GM12878 (cell line): ENCODE data around the gene RAP1A. TPM values are rescaled to one million over a fixed set of nuclear protein-coding genes. Genes with fewer than 3 reads are reported as not detected.

Experiments
- ATAC-seq: fragments of 200-7000 bp; cut with Tn5 transposase; 3 replicates; pipeline ENCODE4 v1.9.1; 2020; ENCODE audit warnings: mild to moderate bottlenecking, moderate library complexity
- BruUV-seq: library from RNA; stranded (reverse); fragments of 400-500 nt; replicated peaks from 2 replicates; lab custom pipeline; 2021; lab: Mats Ljungman, UMichigan
- CTCF ChIA-PET: fragments of 300-600 bp; sonication (Branson Sonifier 250); formaldehyde crosslinking; extraction: SDS; loops from one replicate; lab custom pipeline; 2021; ENCODE audit warnings: inconsistent platforms; lab: Yijun Ruan, JAX
- POLR2A ChIA-PET: fragments of 350-600 bp; formaldehyde crosslinking; extraction: SDS; loops from one replicate; lab custom pipeline; 2021; ENCODE audit warnings: inconsistent platforms; lab: Charles Lee
- RAD21 ChIA-PET: fragments of 300-600 bp; sonication (Branson Sonifier 250); formaldehyde crosslinking; loops from one replicate; lab custom pipeline; 2023; ENCODE audit warnings: antibody characterized with exemption; ENCODE audit not compliant: unreplicated experiment; lab: Charles Lee
- SMC1A ChIA-PET: fragments of 300-600 bp; sonication (Branson Sonifier 250); formaldehyde crosslinking; loops from one replicate; lab custom pipeline; 2023; ENCODE audit not compliant: unreplicated experiment, uncharacterized antibody; lab: Charles Lee
- DNase-seq: peaks from one replicate; pipeline ENCODE4 v3.0.0-alpha.2; 2011; ENCODE audit warnings: low read depth, low spot score
- FAIRE-seq: peaks from 3 replicates; lab custom pipeline; 2011; peaks lifted over from hg19 to GRCh38; lab: Jason Lieb, UNC
- H2AFZ ChIP-seq: 2 replicates; pipeline ENCODE4 v1.6.0; 2011; ENCODE audit warnings: low read depth, low read length, control low read depth; ENCODE audit not compliant: control insufficient read depth
- H3K27ac ChIP-seq: 2 replicates; pipeline ENCODE4 v1.5.1; 2011; ENCODE audit warnings: control low read depth; ENCODE audit not compliant: control insufficient read depth, insufficient read depth
- H3K27me3 ChIP-seq, 2 experiments: replicated peaks in 1 of 2; 2 replicates each; pipeline versions ENCODE4 v1.6.0 to v1.6.1; 2011; ENCODE audit warnings: low read length in 1 of 2; ENCODE audit not compliant: control insufficient read depth in 2 of 2, insufficient read depth in 2 of 2
- H3K36me3 ChIP-seq, 2 experiments: 2 replicates each; pipeline ENCODE4 v1.5.1; 2011; ENCODE audit warnings: low read length in 1 of 2; ENCODE audit not compliant: control insufficient read depth in 2 of 2, insufficient read depth in 2 of 2
- H3K4me1 ChIP-seq: 2 replicates; pipeline ENCODE4 v1.6.1; 2011; ENCODE audit warnings: mild to moderate bottlenecking, low read length, moderate library complexity, mixed read lengths; ENCODE audit not compliant: control insufficient read depth, insufficient read depth
- H3K4me2 ChIP-seq: 2 replicates; pipeline ENCODE4 v1.6.0; 2011; ENCODE audit warnings: control low read depth; ENCODE audit not compliant: control insufficient read depth, insufficient read depth
- H3K4me3 ChIP-seq: fragments of 200-600 bp; sonication (generic); 2 replicates; pipeline ENCODE4 v1.5.1; 2016
- H3K79me2 ChIP-seq: 2 replicates; pipeline ENCODE4 v1.6.0; 2011; ENCODE audit warnings: low read length; ENCODE audit not compliant: control insufficient read depth, insufficient read depth
- H3K9ac ChIP-seq: 2 replicates; pipeline ENCODE4 v1.8.0; 2011; ENCODE audit warnings: low read length, control low read depth, mixed read lengths; ENCODE audit not compliant: control insufficient read depth, insufficient read depth
- H3K9me3 ChIP-seq: replicated peaks from 3 replicates; pipeline ENCODE4 v1.5.1; 2011; ENCODE audit warnings: mild to moderate bottlenecking, low read length; ENCODE audit not compliant: control insufficient read depth, insufficient read depth
- H4K20me1 ChIP-seq: 2 replicates; pipeline ENCODE4 v1.6.0; 2011; ENCODE audit not compliant: control insufficient read depth, insufficient read depth
- BACH1 ChIP-seq: fragments of 450-650 bp; IDR thresholded peaks from 2 replicates; pipeline ENCODE4 v1.6.1; 2017; ENCODE audit warnings: mild to moderate bottlenecking, borderline replicate concordance
- EP300 ChIP-seq, 2 experiments: fragments of 150-350 bp in 1 of 2; IDR thresholded peaks; 2 replicates each; pipeline ENCODE4 v1.6.1; 2011 to 2012; ENCODE audit warnings: low read depth in 2 of 2, low read length in 2 of 2, borderline replicate concordance in 1 of 2, improper control_type of control experiment in 1 of 2, inconsistent platforms in 1 of 2; ENCODE audit not compliant: control insufficient read depth in 1 of 2
- MEF2A ChIP-seq: IDR thresholded peaks from 2 replicates; pipeline ENCODE4 v1.6.1; 2011; ENCODE audit warnings: low read depth, mild to moderate bottlenecking, low read length, moderate library complexity; ENCODE audit not compliant: insufficient read depth
- NFXL1 ChIP-seq: fragments of 450-650 bp; IDR thresholded peaks from 2 replicates; pipeline ENCODE4 v1.6.1; 2017; ENCODE audit warnings: antibody characterized with exemption, mild to moderate bottlenecking, borderline replicate concordance
- NFYB ChIP-seq: IDR thresholded peaks from 2 replicates; pipeline ENCODE4 v1.6.1; 2011; ENCODE audit warnings: low read depth, mild to moderate bottlenecking, low read length, improper control_type of control experiment, moderate library complexity; ENCODE audit not compliant: insufficient read depth
- RB1 ChIP-seq: fragments of 450-650 bp; formaldehyde crosslinking; IDR thresholded peaks from 2 replicates; pipeline ENCODE4 v1.6.1; 2017; ENCODE audit warnings: mild to moderate bottlenecking, borderline replicate concordance
- RBBP5 ChIP-seq: fragments of 200-600 bp; sonication (generic); conservative IDR thresholded peaks from 2 replicates; pipeline ENCODE4 v1.6.1; 2016
- SIN3A ChIP-seq: IDR thresholded peaks from 2 replicates; pipeline ENCODE4 v1.6.1; 2012; ENCODE audit warnings: low read depth, low read length, improper control_type of control experiment
- SREBF1 ChIP-seq: IDR thresholded peaks from 2 replicates; pipeline ENCODE4 v1.6.1; 2012; ENCODE audit warnings: mild to moderate bottlenecking, low read length
- SUZ12 ChIP-seq: fragments of 200-600 bp; sonication (generic); IDR thresholded peaks from one replicate; pipeline ENCODE4 v1.6.1; 2018; ENCODE audit warnings: antibody characterized with exemption, mild to moderate bottlenecking; ENCODE audit not compliant: unreplicated experiment
- TBL1XR1 ChIP-seq: IDR thresholded peaks from 2 replicates; pipeline ENCODE4 v1.6.1; 2012; ENCODE audit warnings: low read depth, low read length, improper control_type of control experiment
- ZSCAN29 ChIP-seq: fragments of 450-650 bp; IDR thresholded peaks from 2 replicates; pipeline ENCODE4 v1.6.1; 2017; ENCODE audit warnings: mild to moderate bottlenecking, moderate library complexity
- WGBS: methylation state at CpG from one replicate; pipeline ENCODE4 v1.1.6; 2016; ENCODE audit warnings: low lambda C conversion rate; ENCODE audit not compliant: insufficient replicate concordance, insufficient coverage; ENCODE audit errors: missing lambda C conversion rate; 5-methylcytosine and 5-hydroxymethylcytosine counted together
- in situ Hi-C: fragments of 300-500 bp; cut with MboI; formaldehyde crosslinking; loops from 9 replicates; pipeline ENCODE4 v1.14.3; 2018; ENCODE audit warnings: mixed read lengths
- intact Hi-C: fragments of 100-400 bp; cut with micrococcal nuclease; formaldehyde crosslinking; loops from one replicate; pipeline ENCODE4 v1.14.2; 2022; ENCODE audit not compliant: unreplicated experiment
- polyA plus RNA-seq, 11 experiments: library from polyadenylated mRNA; depleted of rRNA in 4 of 11; unstranded in 6 of 11; stranded (reverse) in 5 of 11; fragments of >200 nt; fragmentation: Nextera tagmentation in 4 of 11; fragmentation: Illumina TruSeq in 1 of 11; extraction: Ambion mirVana in 4 of 11; extraction: Trizol in 1 of 11; gene quantifications; 1 replicate in 1 of 11; 2 replicates in 10 of 11; pipeline versions ENCODE4 v1.2.1 to v1.2.3, GENCODE V29; 2011 to 2016; ENCODE audit warnings: inconsistent platforms in 2 of 11, missing spikeins in 2 of 11, low read depth in 1 of 11
- total RNA-seq, 4 experiments: library from RNA; depleted of rRNA in 3 of 4; stranded (reverse); fragments of >200 nt in 3 of 4; fragmentation: Illumina TruSeq in 1 of 4; extraction: Trizol in 1 of 4; gene quantifications; 2 replicates each; pipeline versions ENCODE4 v1.2.1 to v1.2.3, GENCODE V29; 2013 to 2021
- TF ChIP-seq, protein P1 (sequence below): fragments of 450-650 bp; IDR thresholded peaks from 2 replicates; pipeline ENCODE4 v1.6.1; 2017; ENCODE audit warnings: mild to moderate bottlenecking, moderate library complexity
- TF ChIP-seq, protein P2 (sequence below): fragments of 450-650 bp; IDR thresholded peaks from 2 replicates; pipeline ENCODE4 v1.6.1; 2014; ENCODE audit warnings: mild to moderate bottlenecking
- TF ChIP-seq, protein P3 (sequence below): fragments of 450-650 bp; conservative IDR thresholded peaks from 2 replicates; pipeline ENCODE4 v1.6.1; 2017; ENCODE audit warnings: mild to moderate bottlenecking, moderate library complexity

Gene RAP1A
- total and polyA plus RNA-seq, 10 of the 15 experiments (the other 5 are each of a cell fraction or from before 2014, with no cell fraction given) = 38.4 to 213 (median 86.0) TPM

DNA sequence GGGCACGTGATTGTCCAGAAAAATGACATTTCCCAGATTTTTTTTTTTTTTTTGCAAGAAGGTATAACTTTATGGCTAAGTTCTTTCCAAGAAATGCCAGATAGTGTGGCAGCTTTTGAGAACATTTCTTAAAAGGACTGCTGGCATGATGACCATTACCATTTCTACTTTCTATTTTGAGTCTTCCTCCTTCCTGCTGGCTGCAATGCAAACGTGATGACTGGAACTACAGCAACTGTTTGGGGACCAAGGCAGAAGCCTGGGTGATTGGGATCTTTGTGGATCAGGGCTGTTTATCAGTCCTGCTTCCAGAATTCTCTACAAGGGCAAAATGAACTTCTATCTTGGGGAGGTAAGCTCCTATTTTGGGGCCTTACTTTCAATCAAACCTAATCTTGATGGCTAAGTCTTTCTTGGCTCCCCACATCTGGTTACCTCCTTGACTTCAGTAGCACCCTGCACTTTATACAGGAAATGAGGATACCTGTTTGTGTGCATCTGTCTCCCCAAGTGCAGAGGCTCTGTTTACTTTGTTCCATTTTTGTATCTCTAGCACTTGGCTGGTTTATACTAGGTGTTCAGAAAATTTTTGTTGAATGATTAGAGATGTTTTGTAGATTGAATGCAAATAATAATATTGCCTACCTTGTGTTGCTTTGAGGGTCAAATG is 132.5 kb downstream of the RAP1A start:
- ATAC-seq = no peak
- in situ Hi-C loops = loop anchor here (5.0 to 10.0 kb wide), 2 partner anchors 247 to 875 kb away; partner anchors contain the start of genes ADORA3 and TMIGD3
- Histone ChIP-seq H3K4me1 (peaks cover 2% of the 10 kb centered on the region; the same call in 1 of the 2 replicates), H2AFZ (peak overlapping the region; percentile 39), H3K79me2 (peaks cover 22% of the 10 kb centered on the region), H3K9ac (no peak overlapping the region), H3K36me3 (no peaks in the 10 kb centered on the region), H4K20me1 (no peaks in the 10 kb centered on the region), H3K4me2 (peak overlapping the region; percentile 30; the same call in 1 of the 2 replicates), H3K27ac (no peak overlapping the region), H3K4me3 (no peak overlapping the region), H3K9me3 (no peaks in the 10 kb centered on the region), H3K27me3 (no peaks in the 10 kb centered on the region)
- DNase-seq = no peak
- RAD21 ChIA-PET = interaction anchor here (1.0 to 7.7 kb wide), 5 partner anchors 13 to 270 kb away, joined by 3 to 68 read pairs (median 4); partner anchors contain the start of gene INKA2
- CTCF ChIA-PET = interaction anchor here (0.6 to 9.3 kb wide), 13 partner anchors 9 to 275 kb away, joined by 3 to 109 read pairs (median 8); partner anchors contain the start of gene INKA2
- 51% methylated on average over 2 of the region's 2 CpGs for WGBS
- SMC1A ChIA-PET = interaction anchor here (0.6 to 12.9 kb wide), 11 partner anchors 13 to 275 kb away, joined by 3 to 123 read pairs (median 5); partner anchors contain the start of gene INKA2
- intact Hi-C loops = loop anchor here (10.0 kb wide), 1 partner anchor 607 kb away; the partner anchor contains the start of genes CEPT1 and DRAM2
- POLR2A ChIA-PET = interaction anchor here (1.0 to 1.2 kb wide), 3 partner anchors 14 to 37 kb away, joined by 3 to 4 read pairs (median 3); partner anchors contain the start of gene INKA2
- BruUV-seq = no TSS peak
- FAIRE-seq = peak; percentile 35
- TF ChIP-seq EP300 (IDR thresholded peaks at IDR 0.05; ENCODE audit: borderline replicate concordance in 1 of 2, control insufficient read depth in 1 of 2, low read depth in 2 of 2, low read length in 2 of 2) (no peak), RB1 (no peak), NFXL1 (no peak), MEF2A (no peak), SREBF1 (no peak), SUZ12 (no peak), NFYB (no peak), SIN3A (no peak), BACH1 (no peak), TBL1XR1 (no peak), RBBP5 (no peak), ZSCAN29 (no peak)
- TF ChIP-seq, protein P1, sequence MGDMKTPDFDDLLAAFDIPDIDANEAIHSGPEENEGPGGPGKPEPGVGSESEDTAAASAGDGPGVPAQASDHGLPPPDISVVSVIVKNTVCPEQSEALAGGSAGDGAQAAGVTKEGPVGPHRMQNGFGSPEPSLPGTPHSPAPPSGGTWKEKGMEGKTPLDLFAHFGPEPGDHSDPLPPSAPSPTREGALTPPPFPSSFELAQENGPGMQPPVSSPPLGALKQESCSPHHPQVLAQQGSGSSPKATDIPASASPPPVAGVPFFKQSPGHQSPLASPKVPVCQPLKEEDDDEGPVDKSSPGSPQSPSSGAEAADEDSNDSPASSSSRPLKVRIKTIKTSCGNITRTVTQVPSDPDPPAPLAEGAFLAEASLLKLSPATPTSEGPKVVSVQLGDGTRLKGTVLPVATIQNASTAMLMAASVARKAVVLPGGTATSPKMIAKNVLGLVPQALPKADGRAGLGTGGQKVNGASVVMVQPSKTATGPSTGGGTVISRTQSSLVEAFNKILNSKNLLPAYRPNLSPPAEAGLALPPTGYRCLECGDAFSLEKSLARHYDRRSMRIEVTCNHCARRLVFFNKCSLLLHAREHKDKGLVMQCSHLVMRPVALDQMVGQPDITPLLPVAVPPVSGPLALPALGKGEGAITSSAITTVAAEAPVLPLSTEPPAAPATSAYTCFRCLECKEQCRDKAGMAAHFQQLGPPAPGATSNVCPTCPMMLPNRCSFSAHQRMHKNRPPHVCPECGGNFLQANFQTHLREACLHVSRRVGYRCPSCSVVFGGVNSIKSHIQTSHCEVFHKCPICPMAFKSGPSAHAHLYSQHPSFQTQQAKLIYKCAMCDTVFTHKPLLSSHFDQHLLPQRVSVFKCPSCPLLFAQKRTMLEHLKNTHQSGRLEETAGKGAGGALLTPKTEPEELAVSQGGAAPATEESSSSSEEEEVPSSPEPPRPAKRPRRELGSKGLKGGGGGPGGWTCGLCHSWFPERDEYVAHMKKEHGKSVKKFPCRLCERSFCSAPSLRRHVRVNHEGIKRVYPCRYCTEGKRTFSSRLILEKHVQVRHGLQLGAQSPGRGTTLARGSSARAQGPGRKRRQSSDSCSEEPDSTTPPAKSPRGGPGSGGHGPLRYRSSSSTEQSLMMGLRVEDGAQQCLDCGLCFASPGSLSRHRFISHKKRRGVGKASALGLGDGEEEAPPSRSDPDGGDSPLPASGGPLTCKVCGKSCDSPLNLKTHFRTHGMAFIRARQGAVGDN = no peak
- TF ChIP-seq, protein P2, sequence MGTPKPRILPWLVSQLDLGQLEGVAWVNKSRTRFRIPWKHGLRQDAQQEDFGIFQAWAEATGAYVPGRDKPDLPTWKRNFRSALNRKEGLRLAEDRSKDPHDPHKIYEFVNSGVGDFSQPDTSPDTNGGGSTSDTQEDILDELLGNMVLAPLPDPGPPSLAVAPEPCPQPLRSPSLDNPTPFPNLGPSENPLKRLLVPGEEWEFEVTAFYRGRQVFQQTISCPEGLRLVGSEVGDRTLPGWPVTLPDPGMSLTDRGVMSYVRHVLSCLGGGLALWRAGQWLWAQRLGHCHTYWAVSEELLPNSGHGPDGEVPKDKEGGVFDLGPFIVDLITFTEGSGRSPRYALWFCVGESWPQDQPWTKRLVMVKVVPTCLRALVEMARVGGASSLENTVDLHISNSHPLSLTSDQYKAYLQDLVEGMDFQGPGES = no peak
- TF ChIP-seq, protein P3, sequence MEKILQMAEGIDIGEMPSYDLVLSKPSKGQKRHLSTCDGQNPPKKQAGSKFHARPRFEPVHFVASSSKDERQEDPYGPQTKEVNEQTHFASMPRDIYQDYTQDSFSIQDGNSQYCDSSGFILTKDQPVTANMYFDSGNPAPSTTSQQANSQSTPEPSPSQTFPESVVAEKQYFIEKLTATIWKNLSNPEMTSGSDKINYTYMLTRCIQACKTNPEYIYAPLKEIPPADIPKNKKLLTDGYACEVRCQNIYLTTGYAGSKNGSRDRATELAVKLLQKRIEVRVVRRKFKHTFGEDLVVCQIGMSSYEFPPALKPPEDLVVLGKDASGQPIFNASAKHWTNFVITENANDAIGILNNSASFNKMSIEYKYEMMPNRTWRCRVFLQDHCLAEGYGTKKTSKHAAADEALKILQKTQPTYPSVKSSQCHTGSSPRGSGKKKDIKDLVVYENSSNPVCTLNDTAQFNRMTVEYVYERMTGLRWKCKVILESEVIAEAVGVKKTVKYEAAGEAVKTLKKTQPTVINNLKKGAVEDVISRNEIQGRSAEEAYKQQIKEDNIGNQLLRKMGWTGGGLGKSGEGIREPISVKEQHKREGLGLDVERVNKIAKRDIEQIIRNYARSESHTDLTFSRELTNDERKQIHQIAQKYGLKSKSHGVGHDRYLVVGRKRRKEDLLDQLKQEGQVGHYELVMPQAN = no peak
